Adipocyte (in vitro differentiated cells): ENCODE results near the gene ANGPTL4.
"Not testable (repeated sequence)": the region's sequence is repeated elsewhere in the genome, so short reads cannot be mapped to it uniquely, and the experiment has no call there.

Experiments used
- DNase-seq: peaks from one replicate; pipeline ENCODE4 v3.0.0-alpha.2; 2015; ENCODE audit warnings: low read depth
- H3K27me3 ChIP-seq: replicated peaks from 2 replicates; pipeline ENCODE4 v1.7.0; 2013; ENCODE audit warnings: mild to moderate bottlenecking, low read length, moderate library complexity; ENCODE audit not compliant: control insufficient read depth, insufficient read depth
- H3K36me3 ChIP-seq: 2 replicates; pipeline ENCODE4 v1.7.0; 2013; ENCODE audit warnings: low read length, mild to moderate bottlenecking, moderate library complexity; ENCODE audit not compliant: control insufficient read depth, insufficient read depth, severe bottlenecking
- H3K4me1 ChIP-seq: 2 replicates; pipeline ENCODE4 v1.7.0; 2013; ENCODE audit warnings: mild to moderate bottlenecking, low read length, moderate library complexity; ENCODE audit not compliant: control insufficient read depth, insufficient read depth
- H3K4me3 ChIP-seq: 2 replicates; pipeline ENCODE4 v1.7.0; 2013; ENCODE audit warnings: mild to moderate bottlenecking, low read length, moderate library complexity
- H3K9ac ChIP-seq: 2 replicates; pipeline ENCODE4 v1.7.0; 2013; ENCODE audit warnings: mild to moderate bottlenecking, low read length, moderate library complexity
- H3K9me3 ChIP-seq: 2 replicates; pipeline ENCODE4 v1.7.0; 2013; ENCODE audit warnings: mild to moderate bottlenecking, low read length, moderate library complexity; ENCODE audit not compliant: control insufficient read depth

Gene ANGPTL4

DNA sequence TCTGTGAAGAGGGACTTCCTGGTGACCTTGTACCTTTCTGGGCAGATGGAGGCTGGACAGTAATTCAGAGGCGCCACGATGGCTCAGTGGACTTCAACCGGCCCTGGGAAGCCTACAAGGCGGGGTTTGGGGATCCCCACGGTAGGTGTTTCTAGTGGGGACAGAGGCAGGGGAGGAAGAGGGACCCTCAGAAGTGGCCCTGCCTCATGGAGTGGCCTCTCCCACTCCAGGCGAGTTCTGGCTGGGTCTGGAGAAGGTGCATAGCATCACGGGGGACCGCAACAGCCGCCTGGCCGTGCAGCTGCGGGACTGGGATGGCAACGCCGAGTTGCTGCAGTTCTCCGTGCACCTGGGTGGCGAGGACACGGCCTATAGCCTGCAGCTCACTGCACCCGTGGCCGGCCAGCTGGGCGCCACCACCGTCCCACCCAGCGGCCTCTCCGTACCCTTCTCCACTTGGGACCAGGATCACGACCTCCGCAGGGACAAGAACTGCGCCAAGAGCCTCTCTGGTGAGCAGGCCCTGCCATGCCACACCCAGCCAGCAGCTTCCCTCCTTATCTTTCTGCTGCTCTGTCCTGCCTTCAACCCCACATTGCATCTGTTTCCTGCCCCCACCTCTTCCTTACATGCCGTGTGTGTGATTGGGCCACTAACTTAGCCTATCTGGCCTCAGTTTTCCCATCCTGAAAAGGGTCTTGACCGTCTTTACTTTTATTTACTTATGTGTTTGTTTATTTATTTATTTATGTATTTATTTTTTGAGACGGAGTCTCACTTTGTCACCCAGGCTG is 7.3 kb downstream of the ANGPTL4 start:
- H3K36me3 ChIP-seq = peaks cover 74% of the 10 kb centered on the region
- H3K4me1 ChIP-seq = peaks cover 58% of the 10 kb centered on the region
- no peaks in the 10 kb centered on the region for H3K9me3 ChIP-seq
- peak overlapping the region; percentile 67 for H3K9ac ChIP-seq
- DNase-seq = no peak
- H3K4me3 ChIP-seq = peak overlapping the region; percentile 44
- H3K27me3 ChIP-seq = no peaks in the 10 kb centered on the region

DNA sequence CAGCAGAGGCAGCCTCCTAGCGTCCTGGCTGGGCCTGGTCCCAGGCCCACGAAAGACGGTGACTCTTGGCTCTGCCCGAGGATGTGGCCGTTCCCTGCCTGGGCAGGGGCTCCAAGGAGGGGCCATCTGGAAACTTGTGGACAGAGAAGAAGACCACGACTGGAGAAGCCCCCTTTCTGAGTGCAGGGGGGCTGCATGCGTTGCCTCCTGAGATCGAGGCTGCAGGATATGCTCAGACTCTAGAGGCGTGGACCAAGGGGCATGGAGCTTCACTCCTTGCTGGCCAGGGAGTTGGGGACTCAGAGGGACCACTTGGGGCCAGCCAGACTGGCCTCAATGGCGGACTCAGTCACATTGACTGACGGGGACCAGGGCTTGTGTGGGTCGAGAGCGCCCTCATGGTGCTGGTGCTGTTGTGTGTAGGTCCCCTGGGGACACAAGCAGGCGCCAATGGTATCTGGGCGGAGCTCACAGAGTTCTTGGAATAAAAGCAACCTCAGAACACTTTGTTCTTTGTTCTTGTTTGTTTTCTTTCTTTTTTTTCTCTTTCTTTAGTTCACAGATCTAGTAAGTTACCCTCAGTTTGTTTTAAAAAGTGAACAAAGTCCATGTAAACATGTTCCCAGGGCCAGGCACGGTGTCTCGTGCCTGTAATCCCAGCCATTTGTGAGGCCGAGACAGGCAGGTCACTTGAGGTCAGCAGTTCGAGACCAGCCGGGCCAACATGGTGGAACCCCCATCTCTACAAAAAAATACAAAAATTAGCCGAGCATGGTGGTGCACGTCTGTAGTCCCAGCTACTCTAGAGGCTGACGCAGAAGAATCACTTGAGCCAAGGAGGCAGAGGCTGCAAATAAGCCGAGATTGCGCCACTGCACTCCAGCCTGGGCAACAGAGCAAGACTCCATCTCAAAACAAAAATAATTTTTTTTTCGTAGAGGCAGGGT is 10.2 kb downstream of the ANGPTL4 start:
- Histone ChIP-seq H3K36me3 (peaks cover 54% of the 10 kb centered on the region), H3K9ac (peak overlapping the region; percentile 45), H3K9me3 (no peaks in the 10 kb centered on the region), H3K4me1 (peaks cover 33% of the 10 kb centered on the region), H3K4me3 (peak overlapping the region; percentile 15), H3K27me3 (no peaks in the 10 kb centered on the region)
- no peak for DNase-seq

DNA sequence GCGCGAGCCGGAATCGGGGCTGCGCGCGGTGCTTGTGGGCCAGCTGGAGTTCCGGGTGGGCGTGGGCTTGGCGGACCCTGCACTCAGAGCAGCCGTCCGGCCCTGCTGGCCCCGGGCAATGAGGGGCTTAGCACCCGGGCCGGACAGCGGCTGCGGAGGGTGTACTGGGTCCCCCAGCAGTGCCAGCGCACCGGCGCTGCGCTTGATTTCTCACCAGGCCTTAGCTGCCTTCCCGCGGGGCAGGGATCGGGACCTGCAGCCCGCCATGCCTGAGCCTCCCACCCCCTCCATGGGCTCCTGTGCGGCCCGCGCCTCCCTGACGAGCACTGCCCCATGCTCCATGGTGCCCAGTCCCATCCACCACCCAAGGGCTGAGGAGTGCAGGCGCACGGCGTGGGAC is 11.8 kb downstream of the ANGPTL4 start:
- Histone ChIP-seq H3K4me1 (peaks cover 20% of the 10 kb centered on the region), H3K36me3 (peaks cover 39% of the 10 kb centered on the region)
- H3K4me3 ChIP-seq, DNase-seq, H3K9me3 ChIP-seq, H3K27me3 ChIP-seq, H3K9ac ChIP-seq: not testable (repeated sequence)

DNA sequence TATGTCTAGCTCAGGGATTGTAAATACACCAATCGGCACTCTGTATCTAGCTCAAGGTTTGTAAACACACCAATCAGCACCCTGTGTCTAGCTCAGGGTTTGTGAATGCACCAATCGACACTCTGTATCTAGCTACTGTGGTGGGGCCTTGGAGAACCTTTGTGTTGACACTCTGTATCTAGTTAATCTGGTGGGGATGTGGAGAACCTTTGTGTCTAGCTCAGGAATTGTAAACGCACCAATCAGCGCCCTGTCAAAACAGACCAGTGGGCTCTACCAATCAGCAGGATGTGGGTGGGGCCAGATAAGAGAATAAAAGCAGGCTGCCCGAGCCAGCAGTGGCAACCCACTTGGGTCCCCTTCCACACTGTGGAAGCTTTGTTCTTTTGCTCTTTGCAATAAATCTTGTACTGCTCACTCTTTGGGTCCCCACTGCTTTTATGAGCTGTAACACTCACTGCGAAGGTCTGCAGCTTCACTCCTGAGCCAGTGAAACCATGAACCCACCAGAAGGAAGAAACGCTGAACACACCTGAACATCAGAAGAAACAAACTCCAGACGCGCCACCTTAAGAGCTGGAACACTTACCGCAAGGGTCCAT is 12.5 kb downstream of the ANGPTL4 start:
- H3K4me3 ChIP-seq, H3K9ac ChIP-seq, H3K9me3 ChIP-seq, H3K27me3 ChIP-seq, DNase-seq: not testable (repeated sequence)
- H3K4me1 ChIP-seq = peaks cover 13% of the 10 kb centered on the region
- H3K36me3 ChIP-seq = peaks cover 32% of the 10 kb centered on the region

DNA sequence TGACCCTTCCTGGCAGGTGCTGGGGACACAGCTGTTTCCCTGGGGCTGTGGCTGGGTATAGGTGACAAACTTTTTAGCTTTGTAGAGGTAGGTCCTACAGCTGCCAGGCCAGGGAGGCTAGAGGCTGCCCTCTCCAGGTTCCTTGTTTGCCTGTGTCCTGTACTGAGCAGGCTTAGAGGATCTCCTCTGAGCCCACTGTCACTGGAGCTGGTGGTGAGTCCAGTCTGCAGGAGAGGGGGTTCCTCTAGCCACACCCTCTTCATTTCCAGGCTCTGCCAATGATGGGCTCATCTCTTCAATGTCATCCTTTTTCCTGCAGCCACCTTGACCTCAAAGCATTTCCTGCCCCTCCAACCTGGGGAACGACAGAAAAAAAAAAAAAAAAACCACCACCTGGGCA is 13.6 kb downstream of the ANGPTL4 start:
- DNase-seq = no peak
- Histone ChIP-seq H3K36me3 (peaks cover 21% of the 10 kb centered on the region), H3K27me3 (no peaks in the 10 kb centered on the region), H3K9ac (no peak overlapping the region), H3K4me3 (no peak overlapping the region), H3K9me3 (no peaks in the 10 kb centered on the region), H3K4me1 (peaks cover 13% of the 10 kb centered on the region)

DNA sequence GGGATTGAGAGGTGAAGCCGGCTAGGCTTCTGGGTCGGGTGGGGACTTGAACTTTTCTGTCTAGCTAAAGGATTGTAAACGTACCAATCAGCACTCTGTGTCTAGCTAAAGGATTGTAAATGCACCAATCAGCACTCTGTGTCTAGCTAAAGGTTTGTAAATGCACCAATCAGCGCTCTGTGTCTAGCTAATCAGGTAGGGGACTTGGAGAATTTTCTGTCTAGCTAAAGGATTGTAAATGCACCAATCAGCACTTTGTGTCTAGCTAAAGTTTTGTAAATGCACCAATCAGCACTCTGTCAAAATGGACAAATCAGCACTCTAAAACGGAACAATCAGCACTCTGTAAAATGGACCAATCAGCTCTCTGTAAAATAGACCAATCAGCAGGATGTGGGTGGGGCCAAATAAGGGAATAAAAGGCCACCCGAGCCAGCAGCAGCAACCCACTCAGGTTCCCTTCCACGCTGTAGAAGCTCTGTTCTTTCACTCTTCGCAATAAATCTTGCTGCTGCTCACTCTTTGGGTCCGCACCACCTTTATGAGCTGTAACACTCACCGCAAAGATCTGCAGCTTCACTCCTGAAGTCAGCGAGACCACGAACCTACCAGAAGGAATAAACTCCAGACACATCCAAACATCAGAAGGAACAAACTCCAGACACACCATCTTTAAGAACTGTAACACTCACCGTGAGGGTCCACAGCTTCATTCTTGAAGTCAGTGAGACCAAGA is 15.4 kb downstream of the ANGPTL4 start:
- H3K36me3 ChIP-seq, H3K27me3 ChIP-seq, H3K4me1 ChIP-seq, H3K9ac ChIP-seq, H3K9me3 ChIP-seq, DNase-seq, H3K4me3 ChIP-seq: not testable (repeated sequence)

DNA sequence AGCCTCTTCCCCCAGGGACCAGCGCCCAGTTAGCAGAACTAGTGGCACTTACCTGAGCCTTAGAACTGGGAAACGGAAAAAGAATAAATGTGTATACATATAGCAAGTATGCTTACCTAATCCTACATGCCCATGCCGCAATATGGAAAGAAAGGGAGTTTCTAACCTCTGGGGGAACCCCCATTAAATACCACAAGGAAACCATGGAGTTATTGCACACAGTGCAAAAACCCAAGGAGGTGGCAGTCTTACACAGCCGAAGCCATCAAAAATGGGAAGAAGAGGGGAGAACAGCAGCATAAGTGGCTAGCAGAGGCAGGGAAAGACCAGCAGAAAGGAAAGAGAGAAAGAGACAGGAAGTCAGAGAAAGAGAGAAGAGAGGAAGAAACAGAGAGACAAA is 20.6 kb downstream of the ANGPTL4 start:
- not testable (repeated sequence) for H3K36me3 ChIP-seq, H3K9me3 ChIP-seq, H3K4me1 ChIP-seq, H3K9ac ChIP-seq, H3K27me3 ChIP-seq, H3K4me3 ChIP-seq, DNase-seq

DNA sequence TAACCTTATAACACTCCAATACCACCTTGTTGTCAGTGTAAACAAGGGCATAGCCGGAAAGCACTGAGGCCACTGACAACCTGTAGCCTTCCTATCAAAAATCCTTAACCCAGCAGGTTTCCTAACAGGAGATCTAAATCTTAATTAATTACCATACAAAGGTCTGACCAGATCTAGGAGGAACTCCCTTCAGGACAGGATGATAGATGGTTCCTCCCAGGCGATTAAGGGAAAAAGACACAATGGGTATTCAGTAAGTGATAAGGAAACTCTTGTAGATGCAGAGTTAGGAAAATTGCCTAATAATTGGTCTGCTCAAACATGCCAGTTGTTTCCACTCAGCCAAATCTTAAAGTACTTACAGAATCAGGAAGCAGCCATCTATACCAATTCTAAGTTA is 21.1 kb downstream of the ANGPTL4 start:
- not testable (repeated sequence) for H3K9me3 ChIP-seq, H3K36me3 ChIP-seq, DNase-seq, H3K9ac ChIP-seq, H3K4me3 ChIP-seq, H3K4me1 ChIP-seq, H3K27me3 ChIP-seq

DNA sequence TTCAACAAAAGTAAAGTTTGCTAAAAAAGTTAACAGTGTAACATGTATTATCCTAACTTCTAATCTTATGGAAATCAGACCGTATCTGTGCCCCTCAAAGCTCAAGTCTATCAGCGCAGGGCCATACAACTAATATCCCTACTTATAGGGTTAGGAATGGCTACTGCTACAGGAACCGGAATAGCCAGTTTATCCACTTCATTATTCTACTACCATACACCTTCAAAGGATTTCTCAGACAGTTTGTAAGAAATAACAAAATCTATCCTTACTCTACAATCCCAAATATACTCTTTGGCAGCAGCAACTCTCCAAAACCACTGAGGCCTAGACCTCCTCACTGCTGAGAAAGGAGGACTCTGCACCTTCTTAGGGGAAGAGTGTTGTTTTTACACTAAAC is 21.6 kb downstream of the ANGPTL4 start:
- H3K4me3 ChIP-seq, DNase-seq, H3K4me1 ChIP-seq, H3K36me3 ChIP-seq, H3K27me3 ChIP-seq, H3K9me3 ChIP-seq, H3K9ac ChIP-seq: not testable (repeated sequence)

DNA sequence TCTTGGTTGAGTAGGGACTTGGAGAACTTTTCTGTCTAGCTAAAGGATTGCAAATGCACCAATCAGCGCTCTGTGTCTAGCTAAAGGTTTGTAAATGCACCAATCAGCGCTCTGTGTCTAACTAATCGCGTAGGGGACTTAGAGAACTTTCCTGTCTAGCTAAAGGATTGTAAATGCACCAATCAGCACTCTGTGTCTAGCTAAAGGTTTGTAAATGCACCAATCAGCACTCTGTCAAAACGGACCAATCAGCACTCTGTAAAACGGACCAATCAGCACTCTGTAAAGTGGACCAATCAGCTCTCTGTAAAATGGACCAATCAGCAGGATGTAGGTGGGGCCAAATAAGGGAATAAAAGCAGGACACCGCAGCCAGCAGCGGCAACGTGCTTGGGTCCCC is 22.5 kb downstream of the ANGPTL4 start:
- not testable (repeated sequence) for DNase-seq, H3K9ac ChIP-seq, H3K27me3 ChIP-seq, H3K4me3 ChIP-seq, H3K4me1 ChIP-seq, H3K9me3 ChIP-seq, H3K36me3 ChIP-seq

DNA sequence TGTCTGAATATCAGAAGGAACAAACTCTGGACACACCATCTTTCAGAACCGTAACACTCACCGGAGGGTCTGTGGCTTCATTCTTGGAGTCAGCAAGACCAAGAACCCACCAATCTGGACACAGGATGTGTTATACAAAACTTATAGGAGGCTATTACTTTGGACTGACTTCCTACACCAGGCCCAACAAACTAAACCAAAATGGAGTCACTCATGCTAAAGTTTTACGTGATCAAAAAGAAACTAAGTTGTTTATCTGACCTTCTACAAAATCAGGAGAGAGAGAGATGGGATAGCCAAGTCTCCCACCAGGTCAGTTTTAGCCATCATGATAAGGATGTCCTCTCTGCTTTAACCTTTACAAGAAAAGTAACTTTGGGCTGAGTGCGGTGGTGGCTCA is 23.0 kb downstream of the ANGPTL4 start:
- no peaks in the 10 kb centered on the region for H3K36me3 ChIP-seq
- H3K9me3 ChIP-seq = no peaks in the 10 kb centered on the region
- H3K9ac ChIP-seq = no peak overlapping the region
- H3K27me3 ChIP-seq = no peaks in the 10 kb centered on the region
- DNase-seq = no peak
- H3K4me3 ChIP-seq = no peak overlapping the region
- H3K4me1 ChIP-seq = peaks cover 12% of the 10 kb centered on the region
